Measurements from ENCODE around the gene ANKRD10. TPM values are rescaled to one million over a fixed set of nuclear protein-coding genes. Genes with fewer than 3 reads are reported as not detected.

ANKRD10 gene
- total RNA-seq (2021) (176 to 219 TPM (median 191 TPM) in 3 replicates), Bru-seq, nascent RNA (percentile 99 among the genes with signal in this experiment)
- long read RNA-seq, experiment 1, transcript ANKRD10-202 (5 exons, 1,193 nt), result minor isoform, 7 of 318 reads
- long read RNA-seq, experiment 1, transcript ANKRD10-207 (2 exons, 446 nt), result minor isoform, 9 of 318 reads
- long read RNA-seq, experiment 1, transcript ANKRD10-201 (6 exons, 2,495 nt), result major isoform, 77 of 318 reads
- long read RNA-seq, experiment 1, partial matches to known transcripts, result 75 of 318 reads
- long read RNA-seq, experiment 1, other reads (novel, unspliced or antisense), result 148 of 318 reads
- long read RNA-seq, experiment 2, transcript ANKRD10-202 (5 exons, 1,193 nt), result minor isoform, 6 of 85 reads
- long read RNA-seq, experiment 2, transcript ANKRD10-201 (6 exons, 2,495 nt), result major isoform, 11 of 85 reads
- long read RNA-seq, experiment 2, partial matches to known transcripts, result 26 of 85 reads
- long read RNA-seq, experiment 2, other reads (novel, unspliced or antisense), result 40 of 85 reads
- long read RNA-seq, experiment 3, transcript ANKRD10-202 (5 exons, 1,193 nt), result minor isoform, 6 of 66 reads
- long read RNA-seq, experiment 3, transcript ANKRD10-201 (6 exons, 2,495 nt), result major isoform, 25 of 66 reads
- long read RNA-seq, experiment 3, partial matches to known transcripts, result 13 of 66 reads
- long read RNA-seq, experiment 3, other reads (novel, unspliced or antisense), result 22 of 66 reads

- TF ChIP-seq CTCF (IDR thresholded peaks at IDR 0.05) (peak; percentile 58; the same call in 1 of the 2 replicates), GABPB1 (CRISPR knock-in tag; IDR thresholded peaks at IDR 0.05) (no peak), ZNF416 (CRISPR knock-in tag; IDR thresholded peaks at IDR 0.05) (0 out of 2 replicates have a peak, but pooled peaks have one; percentile 38), USF1 (CRISPR knock-in tag; IDR thresholded peaks at IDR 0.05) (peak; percentile 84), FOXP4 (CRISPR knock-in tag; IDR thresholded peaks at IDR 0.05) (peak; percentile 42; the same call in 1 of the 2 replicates), NFYB (CRISPR knock-in tag; conservative IDR thresholded peaks at IDR 0.05; ENCODE audit: low read depth) (no peak), USF2 (CRISPR knock-in tag; IDR thresholded peaks at IDR 0.05) (peak; percentile 88), TEAD1 (CRISPR knock-in tag; IDR thresholded peaks at IDR 0.05) (no peak), FOXJ3 (CRISPR knock-in tag; IDR thresholded peaks at IDR 0.05; ENCODE audit: borderline replicate concordance) (no peak), AFF4 (CRISPR knock-in tag; IDR thresholded peaks at IDR 0.05; ENCODE audit: borderline replicate concordance) (no peak)
- Mint-ChIP-seq H3K4me3 (peak within 1 kb of the TSS; percentile 92), H3K36me3 (peaks cover 12% of the 10 kb centered on the region), H3K27me3 (ENCODE audit: low read depth) (no peaks in the 10 kb centered on the region), H3K4me1 (peaks cover 41% of the 10 kb centered on the region), H3K27ac (peak within 1 kb of the TSS; percentile 92), H3K9me3 (no peaks in the 10 kb centered on the region)
- CTCF ChIA-PET, result interaction anchor here (0.6 to 2.1 kb wide), 31 partner anchors 9 to 459 kb away, joined by 3 to 25 read pairs (median 4); no protein-coding TSS in a partner anchor
- peak; percentile 93 for ATAC-seq
- POLR2A ChIA-PET, result interaction anchor here (0.6 to 2.9 kb wide), 9 partner anchors 10 to 801 kb away, joined by 3 to 16 read pairs (median 4); no protein-coding TSS in a partner anchor
- peak; percentile 99 for DNase-seq (ENCODE audit: low spot score)
Measured at GRCh38 chr13:110915057-110915873, at the start of gene ANKRD10. Gene ANKRD10, minus strand, starts transcription at chr13:110915069. Its CDS starts 135 bp downstream, at chr13:110914934.
